Spleen (tissue), 7 donors: Measurements from ENCODE around the gene TCF7L1.

Experiments
- POLR2A ChIP-seq, 3 donors: fragments of 450-650 bp; IDR thresholded peaks; one replicate each; pipeline ENCODE4 v1.5.1; 2017; ENCODE audit warnings: antibody characterized with exemption in 3 of 3, mild to moderate bottlenecking in 1 of 3
- POLR2AphosphoS5 ChIP-seq, 3 donors: sonication (generic); formaldehyde crosslinking; IDR thresholded peaks; one replicate each; pipeline ENCODE4 v1.5.1; 2017; ENCODE audit warnings: antibody characterized with exemption in 3 of 3
- TF ChIP-seq, protein P1 (sequence below), 11 experiments: fragments of 200-600 bp in 7 of 11; fragments of 450-650 bp in 4 of 11; sonication (generic) in 4 of 11; IDR thresholded peaks in 8 of 11; conservative IDR thresholded peaks in 3 of 11; 1 replicate in 7 of 11; 2 replicates in 4 of 11; pipeline versions ENCODE4 v1.4.0 to v1.8.0; 2016 to 2021; ENCODE audit warnings: antibody characterized with exemption in 11 of 11, inconsistent platforms in 4 of 11, mild to moderate bottlenecking in 1 of 11
- donor health status: DM: no; HTN: no; CAD: no; lungs with moderate emphysema.
- donor health status: DM: no; HTN: no; CAD: no.
- donor health status: DM: no; HTN: no; CAD: no.

DNA sequence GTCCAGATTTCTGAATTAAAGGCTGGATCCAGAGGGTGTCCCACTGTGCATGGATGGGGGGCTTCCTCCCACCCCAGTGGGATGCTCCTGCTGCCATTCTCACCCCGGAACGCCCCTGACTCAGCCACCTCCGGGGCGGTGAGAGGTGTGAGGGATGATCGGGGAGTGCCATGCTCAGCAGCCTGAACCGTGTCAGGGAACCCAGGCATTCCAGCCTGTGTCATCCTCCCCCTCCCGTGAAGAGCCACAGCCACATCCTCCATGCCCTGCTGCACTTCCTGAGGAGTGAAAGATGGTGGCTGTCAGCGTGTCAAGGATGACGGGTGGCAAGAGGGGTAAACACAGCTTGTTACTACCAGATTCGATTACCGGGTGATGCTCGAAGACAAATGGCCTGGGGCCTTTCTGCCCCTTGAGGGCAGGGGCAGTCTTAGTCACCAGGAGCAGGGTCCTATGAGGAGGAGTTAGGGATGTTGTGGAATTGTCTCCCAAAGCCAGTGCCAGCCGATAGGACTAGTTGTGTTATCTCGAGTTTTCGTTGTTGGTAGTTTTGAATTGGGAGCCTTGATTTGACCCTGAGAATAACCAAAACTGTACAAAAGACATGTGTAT is 80.8 kb downstream of the TCF7L1 start:
- TF ChIP-seq, protein P1, sequence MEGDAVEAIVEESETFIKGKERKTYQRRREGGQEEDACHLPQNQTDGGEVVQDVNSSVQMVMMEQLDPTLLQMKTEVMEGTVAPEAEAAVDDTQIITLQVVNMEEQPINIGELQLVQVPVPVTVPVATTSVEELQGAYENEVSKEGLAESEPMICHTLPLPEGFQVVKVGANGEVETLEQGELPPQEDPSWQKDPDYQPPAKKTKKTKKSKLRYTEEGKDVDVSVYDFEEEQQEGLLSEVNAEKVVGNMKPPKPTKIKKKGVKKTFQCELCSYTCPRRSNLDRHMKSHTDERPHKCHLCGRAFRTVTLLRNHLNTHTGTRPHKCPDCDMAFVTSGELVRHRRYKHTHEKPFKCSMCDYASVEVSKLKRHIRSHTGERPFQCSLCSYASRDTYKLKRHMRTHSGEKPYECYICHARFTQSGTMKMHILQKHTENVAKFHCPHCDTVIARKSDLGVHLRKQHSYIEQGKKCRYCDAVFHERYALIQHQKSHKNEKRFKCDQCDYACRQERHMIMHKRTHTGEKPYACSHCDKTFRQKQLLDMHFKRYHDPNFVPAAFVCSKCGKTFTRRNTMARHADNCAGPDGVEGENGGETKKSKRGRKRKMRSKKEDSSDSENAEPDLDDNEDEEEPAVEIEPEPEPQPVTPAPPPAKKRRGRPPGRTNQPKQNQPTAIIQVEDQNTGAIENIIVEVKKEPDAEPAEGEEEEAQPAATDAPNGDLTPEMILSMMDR (IDR thresholded peaks at IDR 0.05 in 8 of 11, conservative IDR thresholded peaks at IDR 0.05 in 3 of 11) = no peak
- TF ChIP-seq POLR2AphosphoS5 (IDR thresholded peaks at IDR 0.05) (no peak), POLR2A (IDR thresholded peaks at IDR 0.05) (no peak)
